Neural cell (in vitro differentiated cells): ENCODE data around the gene SLC5A2. TPM values are rescaled to one million over a fixed set of nuclear protein-coding genes. Genes with fewer than 3 reads are reported as not detected.
"Not testable (repeated sequence)": the region's sequence is repeated elsewhere in the genome, so short reads cannot be mapped to it uniquely, and the experiment has no call there.

Source experiments
- H2AFZ ChIP-seq: fragments of 200-600, 300-800 bp; sonication (generic), shearing (Covaris generic); 2 replicates; pipeline ENCODE4 v1.6.0; 2014; ENCODE audit warnings: low read depth, mild to moderate bottlenecking, antibody characterized with exemption, low read length, moderate library complexity
- H3F3A ChIP-seq: fragments of 200-600 bp; shearing (Covaris generic); 2 replicates; pipeline ENCODE4 v1.6.1; 2016; ENCODE audit warnings: mild to moderate bottlenecking, moderate library complexity, mixed read lengths, antibody characterized with exemption, low read length; ENCODE audit not compliant: insufficient read depth, poor library complexity, severe bottlenecking
- H3K27ac ChIP-seq: fragments of 200-600, 300-800 bp; sonication (generic), shearing (Covaris generic); 2 replicates; pipeline ENCODE4 v1.5.1; 2014; ENCODE audit warnings: mild to moderate bottlenecking, low read length, moderate library complexity
- H3K27me3 ChIP-seq: fragments of 300-800, 200-600 bp; sonication (generic), shearing (Covaris generic); 2 replicates; pipeline ENCODE4 v1.6.0; 2014; ENCODE audit warnings: mild to moderate bottlenecking, low read depth, low read length, moderate library complexity; ENCODE audit not compliant: insufficient read depth
- H3K36me3 ChIP-seq: fragments of 300-800, 200-600 bp; sonication (generic), shearing (Covaris generic); 2 replicates; pipeline ENCODE4 v1.5.1; 2014; ENCODE audit warnings: mild to moderate bottlenecking, antibody characterized with exemption, low read length, moderate library complexity; ENCODE audit not compliant: insufficient read depth
- H3K4me2 ChIP-seq: fragments of 300-800, 200-600 bp; sonication (generic), shearing (Covaris generic); 2 replicates; pipeline ENCODE4 v1.6.0; 2014; ENCODE audit warnings: mild to moderate bottlenecking, low read length
- H3K4me3 ChIP-seq: fragments of 300-800, 200-600 bp; sonication (generic), shearing (Covaris generic); 2 replicates; pipeline ENCODE4 v1.5.1; 2014; ENCODE audit warnings: mild to moderate bottlenecking, low read length, moderate library complexity
- H3K79me2 ChIP-seq: fragments of 200-600 bp; shearing (Covaris generic); replicated peaks from 2 replicates; pipeline ENCODE4 v1.6.0; 2014; ENCODE audit warnings: mild to moderate bottlenecking, low read length, moderate library complexity; ENCODE audit not compliant: insufficient read depth
- H3K9ac ChIP-seq: fragments of 300-800, 200-600 bp; sonication (generic), shearing (Covaris generic); 2 replicates; pipeline ENCODE4 v1.6.1; 2016; ENCODE audit warnings: mild to moderate bottlenecking, low read length, mixed read lengths
- H3K9me2 ChIP-seq: fragments of 200-600 bp; shearing (Covaris generic); 2 replicates; pipeline ENCODE4 v1.6.1; 2016; ENCODE audit warnings: mild to moderate bottlenecking, low read length, mixed read lengths; ENCODE audit not compliant: insufficient read depth
- H3K9me3 ChIP-seq: fragments of 200-600, 300-800 bp; sonication (generic), shearing (Covaris generic); 2 replicates; pipeline ENCODE4 v1.6.1; 2016; ENCODE audit warnings: mild to moderate bottlenecking, mixed run types, low read length, moderate library complexity, mixed read lengths
- H4K20me1 ChIP-seq: fragments of 200-600 bp; shearing (Covaris generic); 2 replicates; pipeline ENCODE4 v1.6.1; 2016; ENCODE audit warnings: mild to moderate bottlenecking, mixed run types; ENCODE audit not compliant: insufficient read depth
- EP300 ChIP-seq: fragments of 450-650 bp; conservative IDR thresholded peaks from 2 replicates; pipeline ENCODE4 v1.6.1; 2014; ENCODE audit warnings: antibody characterized with exemption, mild to moderate bottlenecking, moderate library complexity; ENCODE audit not compliant: poor library complexity, severe bottlenecking
- EZH2 ChIP-seq: fragments of 200-600, 300-800 bp; shearing (Covaris generic), sonication (generic); IDR thresholded peaks from 2 replicates; pipeline ENCODE4 v1.6.1; 2014; ENCODE audit warnings: antibody characterized with exemption, low read length, borderline replicate concordance, mild to moderate bottlenecking; ENCODE audit not compliant: insufficient read depth, poor library complexity, severe bottlenecking
- MXI1 ChIP-seq: fragments of 450-650 bp; conservative IDR thresholded peaks from 2 replicates; pipeline ENCODE4 v1.6.1; 2014; ENCODE audit warnings: antibody characterized with exemption, mild to moderate bottlenecking; ENCODE audit not compliant: poor library complexity, severe bottlenecking
- POLR2AphosphoS5 ChIP-seq: IDR thresholded peaks from 2 replicates; pipeline ENCODE4 v1.6.1; 2012
- RAD21 ChIP-seq: fragments of 450-650 bp; conservative IDR thresholded peaks from 2 replicates; pipeline ENCODE4 v1.6.1; 2014; ENCODE audit warnings: antibody characterized with exemption, mild to moderate bottlenecking, moderate library complexity
- SMC3 ChIP-seq: fragments of 450-650 bp; conservative IDR thresholded peaks from 2 replicates; pipeline ENCODE4 v1.6.1; 2014; ENCODE audit warnings: antibody characterized with exemption, mild to moderate bottlenecking, moderate library complexity; ENCODE audit not compliant: poor library complexity
- TAF1 ChIP-seq: IDR thresholded peaks from 2 replicates; pipeline ENCODE4 v1.6.1; 2012; ENCODE audit warnings: low read depth
- polyA plus RNA-seq: library from polyadenylated mRNA; depleted of rRNA; stranded (reverse); fragments of >200 nt; gene quantifications from 2 replicates; pipeline ENCODE4 v1.2.3, GENCODE V29; 2014
- TF ChIP-seq, protein P1 (sequence below): fragments of 450-650 bp; IDR thresholded peaks from 2 replicates; pipeline ENCODE4 v1.5.1; 2014; ENCODE audit warnings: antibody characterized with exemption, mild to moderate bottlenecking, moderate library complexity; ENCODE audit not compliant: poor library complexity, severe bottlenecking
- TF ChIP-seq, protein P2 (sequence below): IDR thresholded peaks from 2 replicates; pipeline ENCODE4 v1.6.1; 2012; ENCODE audit warnings: borderline replicate concordance

SLC5A2 gene
- polyA plus RNA-seq, 1 donor from 2014 or later: not detected

DNA sequence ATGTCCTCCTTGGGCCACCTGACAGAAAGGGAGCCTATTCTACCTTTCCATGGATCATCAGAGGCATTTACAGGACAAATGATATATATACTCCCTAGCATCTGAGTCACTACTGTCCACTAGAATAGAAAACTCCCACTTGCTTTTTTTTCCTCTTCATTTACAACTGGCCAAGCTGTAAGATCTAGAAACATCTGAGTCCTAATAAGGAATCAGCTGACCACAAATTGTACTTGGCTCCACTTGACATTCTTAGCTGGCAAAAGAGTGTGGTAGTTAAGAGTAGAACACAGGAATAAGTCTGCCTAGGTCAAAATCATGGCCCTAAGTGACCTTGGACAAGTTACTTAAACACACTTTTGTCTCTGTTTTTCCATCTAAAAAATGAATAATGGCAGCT, 20.1 kb downstream of the SLC5A2 start:
- Histone ChIP-seq H3K79me2 (no peaks in the 10 kb centered on the region), H4K20me1 (no peaks in the 10 kb centered on the region), H3K27ac (no peak overlapping the region), H3K9me3 (no peaks in the 10 kb centered on the region), H3K4me2 (no peak overlapping the region), H3K9me2 (no peaks in the 10 kb centered on the region), H3F3A (no peaks in the 10 kb centered on the region), H3K27me3 (no peaks in the 10 kb centered on the region), H3K4me3 (no peak overlapping the region), H2AFZ (no peak overlapping the region), H3K9ac (no peak overlapping the region), H3K36me3 (no peaks in the 10 kb centered on the region)
- TF ChIP-seq EZH2 (no peak), RAD21 (no peak), TAF1 (no peak), SMC3 (no peak), EP300 (no peak), MXI1 (no peak), POLR2AphosphoS5 (no peak)
- TF ChIP-seq, protein P1, sequence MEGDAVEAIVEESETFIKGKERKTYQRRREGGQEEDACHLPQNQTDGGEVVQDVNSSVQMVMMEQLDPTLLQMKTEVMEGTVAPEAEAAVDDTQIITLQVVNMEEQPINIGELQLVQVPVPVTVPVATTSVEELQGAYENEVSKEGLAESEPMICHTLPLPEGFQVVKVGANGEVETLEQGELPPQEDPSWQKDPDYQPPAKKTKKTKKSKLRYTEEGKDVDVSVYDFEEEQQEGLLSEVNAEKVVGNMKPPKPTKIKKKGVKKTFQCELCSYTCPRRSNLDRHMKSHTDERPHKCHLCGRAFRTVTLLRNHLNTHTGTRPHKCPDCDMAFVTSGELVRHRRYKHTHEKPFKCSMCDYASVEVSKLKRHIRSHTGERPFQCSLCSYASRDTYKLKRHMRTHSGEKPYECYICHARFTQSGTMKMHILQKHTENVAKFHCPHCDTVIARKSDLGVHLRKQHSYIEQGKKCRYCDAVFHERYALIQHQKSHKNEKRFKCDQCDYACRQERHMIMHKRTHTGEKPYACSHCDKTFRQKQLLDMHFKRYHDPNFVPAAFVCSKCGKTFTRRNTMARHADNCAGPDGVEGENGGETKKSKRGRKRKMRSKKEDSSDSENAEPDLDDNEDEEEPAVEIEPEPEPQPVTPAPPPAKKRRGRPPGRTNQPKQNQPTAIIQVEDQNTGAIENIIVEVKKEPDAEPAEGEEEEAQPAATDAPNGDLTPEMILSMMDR: no peak
- TF ChIP-seq, protein P2, sequence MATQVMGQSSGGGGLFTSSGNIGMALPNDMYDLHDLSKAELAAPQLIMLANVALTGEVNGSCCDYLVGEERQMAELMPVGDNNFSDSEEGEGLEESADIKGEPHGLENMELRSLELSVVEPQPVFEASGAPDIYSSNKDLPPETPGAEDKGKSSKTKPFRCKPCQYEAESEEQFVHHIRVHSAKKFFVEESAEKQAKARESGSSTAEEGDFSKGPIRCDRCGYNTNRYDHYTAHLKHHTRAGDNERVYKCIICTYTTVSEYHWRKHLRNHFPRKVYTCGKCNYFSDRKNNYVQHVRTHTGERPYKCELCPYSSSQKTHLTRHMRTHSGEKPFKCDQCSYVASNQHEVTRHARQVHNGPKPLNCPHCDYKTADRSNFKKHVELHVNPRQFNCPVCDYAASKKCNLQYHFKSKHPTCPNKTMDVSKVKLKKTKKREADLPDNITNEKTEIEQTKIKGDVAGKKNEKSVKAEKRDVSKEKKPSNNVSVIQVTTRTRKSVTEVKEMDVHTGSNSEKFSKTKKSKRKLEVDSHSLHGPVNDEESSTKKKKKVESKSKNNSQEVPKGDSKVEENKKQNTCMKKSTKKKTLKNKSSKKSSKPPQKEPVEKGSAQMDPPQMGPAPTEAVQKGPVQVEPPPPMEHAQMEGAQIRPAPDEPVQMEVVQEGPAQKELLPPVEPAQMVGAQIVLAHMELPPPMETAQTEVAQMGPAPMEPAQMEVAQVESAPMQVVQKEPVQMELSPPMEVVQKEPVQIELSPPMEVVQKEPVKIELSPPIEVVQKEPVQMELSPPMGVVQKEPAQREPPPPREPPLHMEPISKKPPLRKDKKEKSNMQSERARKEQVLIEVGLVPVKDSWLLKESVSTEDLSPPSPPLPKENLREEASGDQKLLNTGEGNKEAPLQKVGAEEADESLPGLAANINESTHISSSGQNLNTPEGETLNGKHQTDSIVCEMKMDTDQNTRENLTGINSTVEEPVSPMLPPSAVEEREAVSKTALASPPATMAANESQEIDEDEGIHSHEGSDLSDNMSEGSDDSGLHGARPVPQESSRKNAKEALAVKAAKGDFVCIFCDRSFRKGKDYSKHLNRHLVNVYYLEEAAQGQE: no peak

DNA sequence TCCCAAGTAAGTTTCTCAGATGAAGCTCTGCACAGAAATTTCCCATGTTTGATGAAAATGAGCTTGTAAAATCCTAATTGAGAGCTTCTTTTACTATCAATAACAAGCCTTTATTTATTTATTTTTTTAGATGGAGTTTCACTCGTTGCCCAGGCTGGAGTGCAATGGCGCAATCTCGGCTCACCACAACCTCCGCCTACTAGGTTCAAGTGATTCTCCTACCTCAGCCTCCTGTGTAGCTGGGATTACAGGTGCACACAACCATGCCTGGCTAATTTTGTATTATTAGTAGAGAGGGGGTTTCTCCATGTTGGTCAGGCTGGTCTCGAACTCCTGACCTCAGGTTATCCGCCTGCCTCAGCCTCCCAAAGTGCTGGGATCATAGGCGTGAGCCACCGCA, 20.6 kb downstream of the SLC5A2 start:
- not testable (repeated sequence) for H3K27me3 ChIP-seq, H2AFZ ChIP-seq, H3F3A ChIP-seq, H3K4me3 ChIP-seq, H3K4me2 ChIP-seq, H3K9me3 ChIP-seq, H3K9me2 ChIP-seq, H3K27ac ChIP-seq, H3K79me2 ChIP-seq, H3K9ac ChIP-seq, H4K20me1 ChIP-seq, H3K36me3 ChIP-seq

DNA sequence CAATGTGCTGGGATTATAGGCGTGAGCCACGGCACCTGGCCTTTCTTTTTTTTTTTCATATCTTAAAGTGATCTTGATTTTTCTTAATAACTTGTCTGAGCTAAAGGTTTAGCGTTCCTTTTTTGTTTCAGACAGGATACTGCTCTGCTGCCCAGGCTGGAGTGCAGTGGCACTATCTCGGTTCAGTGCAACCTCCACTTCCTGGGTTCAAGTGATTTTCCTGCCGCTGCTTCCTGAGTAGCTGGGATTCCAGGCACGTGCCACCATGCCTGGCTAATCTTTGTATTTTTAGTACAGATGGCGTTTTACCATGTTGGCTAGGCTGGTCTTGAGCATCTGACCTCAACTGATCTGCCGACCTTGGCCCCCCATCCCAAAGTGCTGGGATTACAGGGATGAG, 21.2 kb downstream of the SLC5A2 start:
- no peaks in the 10 kb centered on the region for H3F3A ChIP-seq
- H3K9me2 ChIP-seq: no peaks in the 10 kb centered on the region
- H3K36me3 ChIP-seq: no peaks in the 10 kb centered on the region
- H4K20me1 ChIP-seq: no peaks in the 10 kb centered on the region
- H3K9me3 ChIP-seq: no peaks in the 10 kb centered on the region
- H3K4me2 ChIP-seq: no peak overlapping the region
- no peak overlapping the region for H3K9ac ChIP-seq
- H3K27me3 ChIP-seq: no peaks in the 10 kb centered on the region
- peaks cover 7% of the 10 kb centered on the region for H3K79me2 ChIP-seq
- H3K27ac ChIP-seq: no peak overlapping the region
- TF ChIP-seq, protein P2: no peak
- TF ChIP-seq MXI1 (no peak), EZH2 (no peak), RAD21 (no peak), TAF1 (no peak), EP300 (no peak), SMC3 (no peak), POLR2AphosphoS5 (no peak)
- TF ChIP-seq, protein P1: no peak
- no peak overlapping the region for H3K4me3 ChIP-seq
- H2AFZ ChIP-seq: no peak overlapping the region
